Duodenal mucosa (tissue), 2 donors: Measurements from ENCODE around the gene ATF7.
"Not testable (repeated sequence)": the region's sequence is repeated elsewhere in the genome, so short reads cannot be mapped to it uniquely, and the experiment has no call there.

Experiments
- H3K27ac ChIP-seq: one replicate; pipeline ENCODE4 v1.7.0; 2013; ENCODE audit warnings: low read depth, low read length
- H3K27me3 ChIP-seq, 2 donors: one replicate each; pipeline ENCODE4 v1.7.0; 2013; ENCODE audit warnings: low read length in 2 of 2, control low read depth in 1 of 2; ENCODE audit not compliant: insufficient read depth in 2 of 2, control insufficient read depth in 1 of 2
- H3K36me3 ChIP-seq, 2 donors: one replicate each; pipeline ENCODE4 v1.7.0; 2013; ENCODE audit warnings: low read length in 2 of 2, control low read depth in 1 of 2; ENCODE audit not compliant: insufficient read depth in 2 of 2, control insufficient read depth in 1 of 2
- H3K4me1 ChIP-seq, 2 donors: one replicate each; pipeline ENCODE4 v1.7.0; 2013; ENCODE audit warnings: low read length in 2 of 2, control low read depth in 1 of 2; ENCODE audit not compliant: insufficient read depth in 2 of 2, control insufficient read depth in 1 of 2
- H3K4me3 ChIP-seq, 2 donors: one replicate each; pipeline ENCODE4 v1.7.0; 2013; ENCODE audit warnings: low read length in 2 of 2, low read depth in 1 of 2
- H3K9ac ChIP-seq, 2 donors: one replicate each; pipeline ENCODE4 v1.7.0; 2013; ENCODE audit warnings: low read length in 2 of 2, low read depth in 1 of 2
- H3K9me3 ChIP-seq, 2 donors: one replicate each; pipeline ENCODE4 v1.7.0; 2013; ENCODE audit warnings: low read length in 2 of 2, control low read depth in 1 of 2; ENCODE audit not compliant: control insufficient read depth in 1 of 2

ATF7 gene

DNA sequence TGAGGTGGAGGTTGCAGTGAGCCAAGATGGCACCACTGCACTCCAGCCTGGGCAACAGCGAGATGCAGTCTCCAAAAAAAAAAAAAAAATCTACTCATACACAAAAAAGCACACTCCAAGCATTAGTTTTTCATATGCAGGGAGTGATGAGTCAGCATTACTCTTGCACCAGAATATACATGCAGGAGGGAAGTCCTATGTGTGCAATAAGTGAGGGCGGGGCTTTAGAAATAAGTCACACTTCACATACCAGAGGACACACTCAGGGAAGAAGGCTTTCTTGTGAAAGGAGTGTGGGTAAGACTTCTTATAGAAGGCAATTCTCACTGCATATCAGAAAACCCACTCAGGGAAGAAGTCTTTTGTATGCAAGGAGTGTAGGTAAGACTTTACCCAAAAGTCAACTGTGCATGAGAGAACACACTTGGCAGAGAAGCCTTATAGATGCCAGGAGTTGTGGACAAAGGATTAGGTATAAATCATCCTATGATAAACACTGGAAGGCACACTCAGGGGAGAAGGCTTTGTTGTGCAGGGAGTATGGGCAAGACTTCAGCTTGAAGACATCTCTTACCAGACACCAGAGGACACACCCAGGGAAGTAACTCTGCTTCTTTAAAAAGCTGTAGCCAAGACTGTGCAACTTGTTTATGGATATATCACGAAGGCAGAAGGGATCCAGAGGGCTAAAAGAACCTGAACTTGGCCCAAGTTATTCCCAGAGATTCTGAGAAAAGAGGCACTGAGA is 50.5 kb downstream of the ATF7 start:
- Histone ChIP-seq H3K4me3 (no peak overlapping the region), H3K27ac (no peak overlapping the region), H3K36me3 (peaks cover 0 to 3% of the 10 kb centered on the region in 2 donors), H3K9ac (no peak overlapping the region), H3K27me3 (no peaks in the 10 kb centered on the region), H3K9me3 (no peaks in the 10 kb centered on the region), H3K4me1 (peaks cover 9 to 11% of the 10 kb centered on the region in 2 donors)

DNA sequence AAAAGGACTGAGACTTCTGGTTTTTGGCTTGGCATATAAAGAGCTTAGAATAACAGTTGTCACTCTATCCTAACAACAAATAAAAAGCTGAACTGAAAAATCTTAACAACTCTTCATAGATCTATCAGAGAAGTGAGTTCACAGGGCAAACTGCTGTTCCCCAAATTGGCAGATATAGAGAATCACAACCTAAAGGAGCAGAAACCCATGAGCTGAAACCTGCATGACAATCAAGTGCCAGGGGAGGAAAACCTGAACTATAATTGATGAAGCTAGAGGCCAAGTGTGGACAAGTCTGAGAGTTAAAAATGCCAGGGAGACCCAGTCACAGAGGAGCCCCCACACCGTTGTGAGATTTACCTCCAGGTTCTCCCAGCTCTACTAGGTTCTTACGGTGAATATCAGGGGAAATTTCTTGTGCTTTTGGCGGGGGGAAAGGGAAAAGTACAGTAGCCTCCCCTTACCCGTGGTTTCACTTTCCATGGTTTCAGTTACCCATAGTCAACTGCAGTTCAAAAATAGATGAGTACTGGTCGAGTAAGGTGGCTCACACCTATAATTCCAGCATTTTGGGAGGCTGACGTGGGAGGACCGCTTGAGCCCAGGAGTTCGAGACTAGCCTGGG is 53.9 kb downstream of the ATF7 start:
- H3K4me1 ChIP-seq = peaks cover 9 to 11% of the 10 kb centered on the region in 2 donors
- H3K27ac ChIP-seq = no peak overlapping the region
- H3K9me3 ChIP-seq = no peaks in the 10 kb centered on the region
- H3K36me3 ChIP-seq = peaks cover 0 to 5% of the 10 kb centered on the region in 2 donors
- H3K9ac ChIP-seq = no peak overlapping the region
- no peaks in the 10 kb centered on the region for H3K27me3 ChIP-seq
- H3K4me3 ChIP-seq = no peak overlapping the region

DNA sequence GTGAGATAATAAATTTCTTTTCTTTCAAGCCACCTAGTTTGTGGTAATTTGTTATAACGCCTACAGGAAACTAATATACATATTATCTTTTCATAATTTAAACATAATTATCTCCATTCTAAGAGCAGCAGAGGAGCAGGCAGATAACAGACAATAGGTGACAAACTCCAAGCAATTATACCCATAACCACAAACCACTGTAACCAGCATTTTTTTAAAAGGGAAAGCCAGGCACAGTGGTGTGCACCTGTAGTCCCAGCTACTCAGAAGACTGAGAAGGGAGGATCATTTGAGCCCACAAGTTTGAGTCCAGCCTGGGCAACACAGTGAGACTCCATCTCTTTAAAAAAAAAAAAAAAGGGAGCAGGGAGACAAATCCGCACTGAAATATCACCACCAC is 54.9 kb downstream of the ATF7 start:
- no peak overlapping the region for H3K9ac ChIP-seq
- no peak overlapping the region for H3K27ac ChIP-seq
- peaks cover 0 to 3% of the 10 kb centered on the region in 2 donors for H3K36me3 ChIP-seq
- H3K4me3 ChIP-seq = no peak overlapping the region
- no peaks in the 10 kb centered on the region for H3K9me3 ChIP-seq
- H3K4me1 ChIP-seq = peaks cover 9% of the 10 kb centered on the region in 2 donors
- H3K27me3 ChIP-seq = no peaks in the 10 kb centered on the region

DNA sequence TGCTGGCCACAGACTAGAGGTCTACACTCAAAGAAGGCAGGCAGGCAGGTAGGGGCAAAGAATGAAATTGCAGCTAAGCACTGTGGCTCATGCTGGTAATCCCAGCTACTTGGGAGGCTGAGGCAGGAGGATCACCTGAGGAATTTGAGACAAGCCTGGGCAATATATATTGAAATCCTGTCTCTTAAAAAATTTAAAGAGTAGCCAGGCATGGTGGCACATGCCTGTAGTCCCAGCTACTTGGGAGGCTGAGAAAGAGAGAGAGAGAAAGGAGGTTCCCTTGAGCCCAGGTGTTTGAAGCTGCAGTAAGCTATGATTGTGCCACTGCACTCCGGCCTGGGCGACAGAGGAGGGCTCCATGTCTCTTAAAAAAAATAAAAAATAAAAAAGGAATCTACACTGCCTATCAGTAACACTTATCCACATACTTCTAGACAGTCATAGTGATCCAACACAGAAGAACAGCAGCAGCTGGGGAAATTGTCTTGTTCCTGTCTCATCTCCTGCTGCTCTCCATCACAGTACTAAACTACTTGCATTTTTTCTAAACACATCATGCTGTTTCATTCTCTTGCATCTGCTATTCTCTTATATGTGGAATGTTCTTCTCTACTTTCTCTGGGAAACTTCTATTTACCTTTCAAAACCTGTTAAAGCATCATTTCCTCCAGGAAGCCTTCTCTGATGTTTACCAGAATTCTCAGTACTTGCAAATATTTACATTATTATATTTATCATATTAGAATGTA is 57.2 kb downstream of the ATF7 start:
- H3K27me3 ChIP-seq = no peaks in the 10 kb centered on the region
- no peak overlapping the region for H3K27ac ChIP-seq
- H3K9ac ChIP-seq = no peak overlapping the region
- peaks cover 0 to 2% of the 10 kb centered on the region in 2 donors for H3K36me3 ChIP-seq
- no peak overlapping the region for H3K4me3 ChIP-seq
- no peaks in the 10 kb centered on the region for H3K9me3 ChIP-seq
- H3K4me1 ChIP-seq = peaks cover 3 to 16% of the 10 kb centered on the region in 2 donors

DNA sequence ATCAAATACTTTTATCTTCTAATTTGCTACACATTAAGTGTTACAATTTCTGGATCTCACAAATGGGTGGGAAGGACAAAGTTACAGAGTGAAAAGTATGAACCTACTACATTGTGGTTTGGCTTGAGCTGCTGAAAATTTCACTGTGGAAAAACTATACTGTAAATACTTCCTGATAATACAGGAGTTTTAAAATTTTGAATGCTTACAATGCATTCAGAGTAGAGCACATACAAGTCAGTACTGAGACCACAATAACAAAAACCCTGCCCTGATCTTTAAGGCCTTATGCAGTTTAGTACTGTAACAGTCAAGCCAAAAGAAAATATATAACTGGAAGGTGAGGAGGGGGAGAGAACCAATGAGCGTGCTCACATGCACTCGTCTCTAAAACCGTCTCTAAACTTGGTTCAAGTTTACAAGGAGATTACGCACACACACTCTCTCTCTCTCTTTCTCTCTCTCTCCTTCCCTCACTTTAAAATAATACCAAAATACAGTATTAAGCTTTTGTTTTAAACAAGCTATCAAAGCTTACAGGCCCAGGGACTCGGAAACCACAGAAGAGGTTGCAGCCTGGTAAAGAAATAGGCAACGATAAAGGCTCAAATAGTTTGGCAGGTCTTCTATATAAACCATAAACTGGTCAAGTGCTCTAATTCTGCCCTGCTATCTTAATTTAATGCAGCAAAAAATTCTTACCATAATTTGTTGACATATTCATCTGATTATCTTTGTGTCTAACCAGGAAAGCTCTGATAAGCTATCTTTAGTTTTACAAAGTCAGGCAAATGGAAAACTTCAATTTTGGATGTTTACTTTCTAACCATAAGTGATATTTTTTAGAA is 58.0 kb downstream of the ATF7 start:
- H3K4me3 ChIP-seq = no peak overlapping the region
- no peaks in the 10 kb centered on the region for H3K9me3 ChIP-seq
- H3K36me3 ChIP-seq = peaks cover 0 to 2% of the 10 kb centered on the region in 2 donors
- no peak overlapping the region for H3K27ac ChIP-seq
- H3K9ac ChIP-seq = no peak overlapping the region
- peaks cover 6 to 16% of the 10 kb centered on the region in 2 donors for H3K4me1 ChIP-seq
- H3K27me3 ChIP-seq = no peaks in the 10 kb centered on the region

DNA sequence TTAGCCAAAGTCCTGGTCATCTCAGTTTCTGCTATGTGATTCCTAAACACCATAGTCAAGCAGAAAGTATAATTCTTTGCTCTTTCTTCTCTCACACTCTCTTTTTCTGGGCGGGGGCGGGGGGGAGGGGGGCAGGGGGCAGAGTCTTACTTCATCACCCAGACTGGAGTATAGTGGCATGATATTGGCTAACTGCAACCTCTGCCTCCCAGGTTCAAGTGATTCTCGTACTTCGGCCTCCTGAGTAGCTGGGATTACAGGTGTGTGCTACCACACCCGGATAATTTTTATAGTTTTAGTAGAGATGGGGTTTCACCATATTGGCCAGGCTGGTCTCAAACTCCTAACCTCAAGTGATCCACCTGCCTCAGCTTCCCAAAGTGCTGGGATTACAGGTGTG is 60.8 kb downstream of the ATF7 start:
- H3K27ac ChIP-seq, H3K9ac ChIP-seq, H3K27me3 ChIP-seq, H3K36me3 ChIP-seq, H3K9me3 ChIP-seq, H3K4me3 ChIP-seq: not testable (repeated sequence)
- peaks cover 6 to 16% of the 10 kb centered on the region in 2 donors for H3K4me1 ChIP-seq

DNA sequence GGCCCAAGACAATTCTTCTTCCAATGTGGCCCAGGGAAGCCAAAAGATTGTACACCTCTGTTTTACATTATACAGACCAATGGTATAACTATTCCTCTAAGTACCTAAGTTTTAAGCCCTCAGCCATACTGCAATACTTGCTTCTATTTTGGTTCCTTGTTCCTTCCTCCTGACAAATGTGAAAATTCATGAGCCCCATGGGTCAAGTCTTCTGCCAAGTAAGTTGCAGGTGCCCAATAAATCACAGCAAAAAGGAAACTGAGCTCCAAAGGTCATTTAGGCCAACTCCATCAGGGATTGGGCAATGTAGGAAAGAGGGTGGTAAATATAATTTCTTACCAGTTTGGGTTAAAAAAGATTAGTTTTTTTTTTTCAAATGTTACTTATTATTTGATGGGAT is 61.2 kb downstream of the ATF7 start:
- H3K36me3 ChIP-seq = no peaks in the 10 kb centered on the region
- no peaks in the 10 kb centered on the region for H3K27me3 ChIP-seq
- no peak overlapping the region for H3K9ac ChIP-seq
- no peak overlapping the region for H3K27ac ChIP-seq
- no peaks in the 10 kb centered on the region for H3K9me3 ChIP-seq
- peaks cover 6 to 16% of the 10 kb centered on the region in 2 donors for H3K4me1 ChIP-seq
- no peak overlapping the region for H3K4me3 ChIP-seq

DNA sequence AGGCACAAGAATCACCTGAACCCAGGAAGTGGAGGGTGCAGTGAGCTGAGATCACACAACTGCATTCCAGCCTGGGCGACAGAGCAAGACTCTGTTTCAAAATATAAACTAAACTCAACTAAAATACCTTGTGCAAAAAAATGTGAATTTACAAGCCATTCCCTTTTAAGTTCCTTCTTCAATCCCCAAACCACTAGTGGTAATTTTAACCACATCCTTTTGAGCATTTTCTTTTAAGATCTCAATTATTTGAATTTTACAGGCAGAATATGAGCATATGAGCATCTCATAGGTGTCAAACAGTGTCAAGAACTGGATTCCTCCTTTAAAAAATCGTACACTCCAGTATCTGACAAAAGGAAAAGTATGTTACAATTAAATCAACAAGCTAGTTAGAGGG is 61.9 kb downstream of the ATF7 start:
- Histone ChIP-seq H3K27me3 (no peaks in the 10 kb centered on the region), H3K4me3 (no peak overlapping the region), H3K36me3 (no peaks in the 10 kb centered on the region), H3K9me3 (no peaks in the 10 kb centered on the region), H3K4me1 (peaks cover 6 to 16% of the 10 kb centered on the region in 2 donors), H3K9ac (no peak overlapping the region), H3K27ac (no peak overlapping the region)

DNA sequence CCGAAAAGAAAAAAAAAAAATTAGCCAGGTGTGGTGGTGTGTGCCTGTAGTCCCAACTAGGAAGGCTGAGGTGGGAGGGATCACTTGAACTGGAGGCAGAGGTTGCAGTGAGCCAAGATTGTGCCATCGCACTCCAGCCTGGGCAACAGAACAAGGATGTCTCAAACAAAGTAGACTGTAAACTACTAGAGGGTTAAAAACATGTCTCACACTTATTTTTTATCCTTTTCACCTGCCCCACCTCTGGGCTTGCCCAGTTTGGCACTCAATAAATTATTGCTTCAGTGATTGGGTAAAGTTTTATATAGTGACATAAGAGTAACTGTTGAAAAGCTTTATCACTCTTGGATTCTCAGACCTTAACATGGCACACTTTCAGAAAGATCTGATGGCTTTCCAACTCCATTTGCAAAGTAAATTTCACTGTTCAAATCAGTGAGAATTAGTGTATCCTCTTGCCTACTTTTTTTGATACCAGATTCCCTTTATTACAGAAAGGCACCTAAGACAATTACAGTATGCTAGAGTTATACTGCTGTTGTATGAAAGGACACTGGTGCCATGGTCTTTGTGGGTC is 62.6 kb downstream of the ATF7 start:
- Histone ChIP-seq H3K27me3 (no peaks in the 10 kb centered on the region), H3K27ac (no peak overlapping the region), H3K9ac (no peak overlapping the region), H3K4me3 (no peak overlapping the region), H3K4me1 (peaks cover 6 to 16% of the 10 kb centered on the region in 2 donors), H3K36me3 (no peaks in the 10 kb centered on the region), H3K9me3 (no peaks in the 10 kb centered on the region)
